ENCODE data around the gene DLGAP4.

Gene DLGAP4

GRCh38 chr20:36523341-36523740 is 217.2 kb downstream of the DLGAP4 start:
- no peak for DNase-seq

GRCh38 chr20:36525620-36526365 is 219.7 kb downstream of the DLGAP4 start:
- no peak for DNase-seq

GRCh38 chr20:36526521-36527011 is 220.4 kb downstream of the DLGAP4 start:
- DNase-seq = no peak

- DNase-seq = no peak
Observed at GRCh38 chr20:36527331-36528125, 221.4 kb downstream of the DLGAP4 start.

- DNase-seq = no peak
Observed at GRCh38 chr20:36528176-36528874, 222.2 kb downstream of the DLGAP4 start.

- DNase-seq = no peak
Observed at GRCh38 chr20:36528875-36529417, 222.8 kb downstream of the DLGAP4 start.

GRCh38 chr20:36532388-36532787 is 226.2 kb downstream of the DLGAP4 start:
- no peak for DNase-seq

GRCh38 chr20:36532822-36533221 is 226.7 kb downstream of the DLGAP4 start:
- DNase-seq = no peak

GRCh38 chr20:36538026-36538722 is 232.0 kb downstream of the DLGAP4 start:
- DNase-seq = no peak

- DNase-seq = no peak
Observed at GRCh38 chr20:36540551-36541211, 234.5 kb downstream of the DLGAP4 start.

- DNase-seq = peak; percentile 35
Observed at GRCh38 chr20:36541227-36541767, 235.2 kb downstream of the DLGAP4 start, which contains the start of gene MYL9. TSS of gene MYL9 (plus strand) at chr20:36541519. CDS start at chr20:36544885, 3,366 bp downstream.

- peak; percentile 13 for DNase-seq
Observed at GRCh38 chr20:36541768-36542488, 235.8 kb downstream of the DLGAP4 start.

GRCh38 chr20:36542516-36543183 is 236.5 kb downstream of the DLGAP4 start:
- DNase-seq = no peak

GRCh38 chr20:36543184-36544133 is 237.3 kb downstream of the DLGAP4 start:
- DNase-seq = no peak

- no peak for DNase-seq
Observed at GRCh38 chr20:36544134-36545018, 238.2 kb downstream of the DLGAP4 start.

- DNase-seq = no peak
Observed at GRCh38 chr20:36546111-36546736, 240.1 kb downstream of the DLGAP4 start.

Measured in hematopoietic multipotent progenitor cell treated with erythropoietin and hydrocortisone succinate and interleukin-3 and kit ligand, for 6 days (in vitro differentiated cells).